Adrenal gland (tissue), 12 donors: Measurements from ENCODE around the gene ADCY2. TPM values are rescaled to one million over a fixed set of nuclear protein-coding genes. Genes with fewer than 3 reads are reported as not detected.

Experiments
- DNase-seq, 7 donors: peaks; one replicate each; pipeline ENCODE4 v3.0.0-alpha.2; 2019 to 2020
- H3K27ac ChIP-seq, 5 donors: fragments of 200-600 bp; sonication (generic) in 4 of 5; 1 replicate in 3 of 5; 2 replicates in 2 of 5; pipeline versions ENCODE4 v1.5.1 to v1.8.0; 2016 to 2020; ENCODE audit warnings: mild to moderate bottlenecking in 1 of 5
- H3K27me3 ChIP-seq: fragments of 200-600 bp; 2 replicates; pipeline ENCODE4 v1.8.0; 2021
- H3K36me3 ChIP-seq, 2 donors: fragments of 200-600 bp; replicated peaks in 1 of 2; 1 replicate in 1 of 2; 2 replicates in 1 of 2; pipeline versions ENCODE4 v1.5.1 to v1.8.0; 2018 to 2022
- H3K4me1 ChIP-seq, 2 donors: fragments of 200-600 bp; replicated peaks in 1 of 2; 1 replicate in 1 of 2; 2 replicates in 1 of 2; pipeline versions ENCODE4 v1.5.1 to v1.8.0; 2018 to 2021
- H3K4me3 ChIP-seq, 4 donors: fragments of 200-600 bp; sonication (generic) in 3 of 4; one replicate each; pipeline ENCODE4 v1.5.1; 2016 to 2018
- H3K9me3 ChIP-seq, 3 donors: fragments of 200-600 bp; sonication (generic) in 1 of 3; replicated peaks in 1 of 3; 1 replicate in 2 of 3; 2 replicates in 1 of 3; pipeline versions ENCODE4 v1.5.1 to v1.8.0; 2016 to 2021
- POLR2A ChIP-seq, 2 donors: fragments of 450-650 bp; IDR thresholded peaks; one replicate each; pipeline ENCODE4 v1.6.1; 2017; ENCODE audit warnings: antibody characterized with exemption in 2 of 2, mild to moderate bottlenecking in 2 of 2, moderate library complexity in 1 of 2
- WGBS, 4 donors: extraction: QIAGEN DNeasy Blood & Tissue Kit in 2 of 4; methylation state at CpG; one replicate each; pipeline versions ENCODE4 v1.1.5 to v1.1.7; 2013 to 2017; 5-methylcytosine and 5-hydroxymethylcytosine counted together
- intact Hi-C, 2 donors: fragments of 100-400 bp; cut with DNase I; formaldehyde crosslinking; loops; one replicate each; pipeline versions ENCODE4 v1.14.1 to v1.15.0; 2022 to 2023
- polyA plus RNA-seq, 3 donors: library from polyadenylated mRNA; stranded (reverse); fragments of 200-250 nt in 2 of 3; fragments of 350-450 nt in 1 of 3; fragmentation: Illumina TruSeq in 1 of 3; extraction: RNeasy Lipid Tissue Mini Kit (QIAGEN cat#74804) in 1 of 3; gene quantifications; one replicate each; pipeline ENCODE4 v1.2.3, GENCODE V29; 2013 to 2014
- total RNA-seq, 9 donors: library from RNA; depleted of rRNA in 4 of 9; stranded (reverse); fragments of >200 nt in 4 of 9; fragments of 120-200 nt in 1 of 9; fragmentation: NEBNext Ultra II Directional in 1 of 9; extraction: Animal tissue kit (Norgen Biotek cat#: 25700) in 1 of 9; gene quantifications; one replicate each; pipeline versions ENCODE4 v1.1.0 to v1.2.4, GENCODE V29; 2013 to 2023
- TF ChIP-seq, protein P1 (sequence below), 6 experiments: fragments of 450-650 bp in 4 of 6; fragments of 200-600 bp in 2 of 6; sonication (generic) in 1 of 6; IDR thresholded peaks; 1 replicate in 5 of 6; 2 replicates in 1 of 6; pipeline versions ENCODE4 v1.5.1 to v1.8.0; 2016 to 2021; ENCODE audit warnings: antibody characterized with exemption in 6 of 6, mild to moderate bottlenecking in 2 of 6, moderate library complexity in 1 of 6
- donor health status: healthy with polysubstance abuse.
- donor health status: Bipolar disorder and iron deficiency.
- donor health status: DM: yes; HTN: yes; CAD: no.
- donor health status: DM: no; HTN: no; CAD: no.
- donor health status: DM: no; HTN: no; CAD: no.
- donor health status: DM: yes; HTN: yes; CAD: no.

ADCY2 gene
- total and polyA plus RNA-seq, 12 donors = 0.85 to 6.6 (median 2.3) TPM

GRCh38 chr5:7628248-7628647 is 232.3 kb downstream of the ADCY2 start:
- Histone ChIP-seq H3K27me3 (no peaks in the 10 kb centered on the region), H3K36me3 (no peaks in the 10 kb centered on the region), H3K4me3 (no peak overlapping the region), H3K9me3 (no peaks in the 10 kb centered on the region), H3K4me1 (no peaks in the 10 kb centered on the region), H3K27ac (no peak overlapping the region)
- TF ChIP-seq POLR2A (IDR thresholded peaks at IDR 0.05) = no peak
- TF ChIP-seq, protein P1, sequence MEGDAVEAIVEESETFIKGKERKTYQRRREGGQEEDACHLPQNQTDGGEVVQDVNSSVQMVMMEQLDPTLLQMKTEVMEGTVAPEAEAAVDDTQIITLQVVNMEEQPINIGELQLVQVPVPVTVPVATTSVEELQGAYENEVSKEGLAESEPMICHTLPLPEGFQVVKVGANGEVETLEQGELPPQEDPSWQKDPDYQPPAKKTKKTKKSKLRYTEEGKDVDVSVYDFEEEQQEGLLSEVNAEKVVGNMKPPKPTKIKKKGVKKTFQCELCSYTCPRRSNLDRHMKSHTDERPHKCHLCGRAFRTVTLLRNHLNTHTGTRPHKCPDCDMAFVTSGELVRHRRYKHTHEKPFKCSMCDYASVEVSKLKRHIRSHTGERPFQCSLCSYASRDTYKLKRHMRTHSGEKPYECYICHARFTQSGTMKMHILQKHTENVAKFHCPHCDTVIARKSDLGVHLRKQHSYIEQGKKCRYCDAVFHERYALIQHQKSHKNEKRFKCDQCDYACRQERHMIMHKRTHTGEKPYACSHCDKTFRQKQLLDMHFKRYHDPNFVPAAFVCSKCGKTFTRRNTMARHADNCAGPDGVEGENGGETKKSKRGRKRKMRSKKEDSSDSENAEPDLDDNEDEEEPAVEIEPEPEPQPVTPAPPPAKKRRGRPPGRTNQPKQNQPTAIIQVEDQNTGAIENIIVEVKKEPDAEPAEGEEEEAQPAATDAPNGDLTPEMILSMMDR (IDR thresholded peaks at IDR 0.05) = no peak
- no peak for DNase-seq
- intact Hi-C loops = no loop called here

GRCh38 chr5:7628820-7629219 is 232.9 kb downstream of the ADCY2 start:
- Histone ChIP-seq H3K36me3 (no peaks in the 10 kb centered on the region), H3K27ac (no peak overlapping the region), H3K4me3 (no peak overlapping the region), H3K27me3 (no peaks in the 10 kb centered on the region), H3K9me3 (no peaks in the 10 kb centered on the region), H3K4me1 (no peaks in the 10 kb centered on the region)
- intact Hi-C loops = no loop called here
- no peak for DNase-seq
- WGBS, 4 donors = 80 to 87% (median 86%) methylated on average over 5 of the region's 5 CpGs
- TF ChIP-seq, protein P1 (IDR thresholded peaks at IDR 0.05) = no peak
- TF ChIP-seq POLR2A (IDR thresholded peaks at IDR 0.05) = no peak

GRCh38 chr5:7629561-7629960 is 233.6 kb downstream of the ADCY2 start:
- no peak for DNase-seq
- H3K4me1 ChIP-seq = no peaks in the 10 kb centered on the region
- H3K36me3 ChIP-seq = no peaks in the 10 kb centered on the region
- H3K9me3 ChIP-seq = no peaks in the 10 kb centered on the region
- no peak overlapping the region for H3K4me3 ChIP-seq
- 57 to 65% (median 64%) methylated on average over 5 of the region's 5 CpGs for WGBS, 4 donors
- no peaks in the 10 kb centered on the region for H3K27me3 ChIP-seq
- no peak for TF ChIP-seq POLR2A (IDR thresholded peaks at IDR 0.05)
- TF ChIP-seq, protein P1 (IDR thresholded peaks at IDR 0.05) = no peak
- no peak overlapping the region for H3K27ac ChIP-seq
- intact Hi-C loops = no loop called here

DNA sequence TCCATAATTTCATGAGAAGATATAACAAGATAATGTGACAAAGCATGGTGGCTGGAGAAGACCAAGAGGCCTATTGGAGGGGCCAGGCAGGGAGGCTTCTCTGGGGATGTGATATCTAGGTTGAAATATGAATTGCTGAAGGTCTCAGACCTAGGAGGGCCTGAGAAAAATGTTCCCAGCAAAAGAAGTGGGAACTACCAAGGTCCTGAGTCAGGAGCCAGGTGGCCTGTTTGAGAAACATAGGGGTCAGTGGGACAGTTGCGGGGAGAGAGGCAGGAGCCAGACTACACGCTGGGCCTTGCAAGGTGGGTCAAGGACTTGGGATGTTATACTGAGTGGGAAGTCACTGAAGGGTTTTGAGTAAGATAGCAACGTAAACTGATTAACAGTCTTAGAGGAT is 238.9 kb downstream of the ADCY2 start:
- no peak for DNase-seq
- Histone ChIP-seq H3K36me3 (no peaks in the 10 kb centered on the region), H3K9me3 (no peaks in the 10 kb centered on the region), H3K4me3 (no peak overlapping the region), H3K27me3 (no peaks in the 10 kb centered on the region), H3K4me1 (no peaks in the 10 kb centered on the region), H3K27ac (no peak overlapping the region)
- TF ChIP-seq, protein P1 (IDR thresholded peaks at IDR 0.05) = no peak
- TF ChIP-seq POLR2A (IDR thresholded peaks at IDR 0.05) = no peak
- intact Hi-C loops = no loop called here
- 83 to 88% (median 85%) methylated on average over 3 of the region's 3 CpGs for WGBS, 4 donors
